Stimulated activated naive CD4-positive, alpha-beta T cell (primary cell): ENCODE data around the gene PREPL.
"Not testable (repeated sequence)": the region's sequence is repeated elsewhere in the genome, so short reads cannot be mapped to it uniquely, and the experiment has no call there.

Source experiments
- DNase-seq, 6 experiments: peaks; one replicate each; lab custom pipeline; 2025; lab: John Stamatoyannopoulos, UW

The PREPL gene

DNA sequence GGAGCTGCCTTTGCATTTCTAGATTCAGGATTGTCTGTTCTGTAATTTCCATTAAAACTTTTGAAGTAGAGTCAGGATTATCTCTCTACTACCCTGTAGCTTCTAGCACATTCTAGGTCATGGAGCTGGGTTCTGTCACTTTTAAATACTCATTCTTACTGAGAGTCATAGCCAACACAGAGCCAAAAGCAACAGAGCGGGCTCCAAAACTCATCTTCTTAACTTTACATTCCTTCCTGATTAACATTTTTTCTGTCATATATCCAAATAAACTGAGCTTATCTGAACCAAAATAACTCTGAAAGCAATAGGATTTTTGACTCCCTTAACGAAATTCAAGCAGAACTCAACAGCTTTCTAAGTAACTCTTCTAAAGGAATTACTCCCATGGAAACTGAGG, 12.9 kb downstream of the PREPL start:
- no peak for DNase-seq

- DNase-seq = no peak
Measured at GRCh38 chr2:44347526-44347925, 13.8 kb downstream of the PREPL start.

DNA sequence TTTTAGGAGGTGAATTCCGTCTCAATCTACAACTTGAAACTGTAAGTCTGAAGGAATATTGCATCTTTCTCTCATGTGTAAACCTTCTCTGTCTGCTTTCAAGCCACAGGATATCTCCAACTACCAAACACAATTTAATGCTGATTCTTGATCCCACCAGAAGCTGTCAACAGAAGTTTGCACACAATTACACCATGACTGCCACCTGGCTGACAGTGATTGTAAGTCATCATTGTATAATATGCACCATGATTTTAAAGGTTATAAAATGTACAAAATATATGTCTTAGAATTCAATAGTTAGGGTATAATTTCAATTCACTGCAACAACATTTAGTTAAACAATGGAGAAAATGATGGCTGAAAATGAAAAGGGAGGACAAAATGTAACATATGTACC, 18.4 kb downstream of the PREPL start:
- DNase-seq = peak in 4 of 6 experiments; percentile 11 to 42 (median 26)

DNA sequence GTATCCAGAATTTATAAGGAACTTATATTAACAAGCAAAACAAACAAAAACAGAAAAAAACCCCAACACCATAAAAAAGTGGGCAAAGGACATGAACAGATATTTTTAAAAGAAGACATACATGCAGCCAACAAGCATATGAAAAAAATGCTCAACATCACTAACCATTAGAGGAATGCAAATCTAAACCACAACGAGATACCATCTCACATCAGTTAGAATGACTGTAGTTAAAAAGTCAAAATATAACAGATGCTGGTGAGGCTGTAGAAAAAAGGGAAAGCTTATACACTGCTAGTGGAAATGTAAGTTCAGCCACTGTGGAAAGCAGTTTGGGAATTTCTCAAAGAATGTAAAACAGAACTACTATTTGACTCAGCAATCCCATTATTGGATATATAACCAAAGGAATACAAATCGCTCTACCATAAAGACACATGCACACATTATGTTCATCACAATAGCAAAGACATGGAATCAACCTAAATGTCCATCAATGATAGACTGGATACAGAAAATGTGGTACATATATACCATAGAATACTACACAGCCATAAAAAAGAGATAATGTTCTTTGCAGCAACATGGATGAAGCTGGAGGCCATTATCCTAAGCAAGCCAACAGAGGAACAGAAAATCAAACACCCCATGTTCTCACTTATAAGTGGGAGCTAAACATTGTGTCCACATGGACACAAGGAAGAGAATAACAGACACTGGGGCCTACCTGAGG, 25.3 kb downstream of the PREPL start:
- no peak for DNase-seq

DNA sequence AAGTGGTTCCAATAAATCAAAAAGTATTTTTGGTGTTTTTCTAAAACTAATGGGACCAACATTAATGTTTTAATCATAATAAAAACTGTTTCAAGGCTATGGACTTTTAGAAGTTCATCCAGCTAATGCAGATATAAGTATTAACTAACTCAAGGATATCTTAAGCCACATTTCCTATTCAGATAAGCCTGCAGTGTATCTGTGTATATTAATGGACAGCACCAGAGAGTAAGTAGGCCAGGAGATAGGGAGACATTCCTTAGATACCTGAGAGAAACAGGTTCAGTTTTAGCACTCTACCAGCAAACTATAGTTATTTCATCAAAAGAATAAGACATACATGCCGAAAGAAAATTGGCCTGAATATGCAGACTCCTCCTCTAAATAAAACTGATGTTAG, 27.3 kb downstream of the PREPL start:
- DNase-seq = no peak

- DNase-seq = no peak
Measured at GRCh38 chr2:44330801-44331200, 30.5 kb downstream of the PREPL start.

DNA sequence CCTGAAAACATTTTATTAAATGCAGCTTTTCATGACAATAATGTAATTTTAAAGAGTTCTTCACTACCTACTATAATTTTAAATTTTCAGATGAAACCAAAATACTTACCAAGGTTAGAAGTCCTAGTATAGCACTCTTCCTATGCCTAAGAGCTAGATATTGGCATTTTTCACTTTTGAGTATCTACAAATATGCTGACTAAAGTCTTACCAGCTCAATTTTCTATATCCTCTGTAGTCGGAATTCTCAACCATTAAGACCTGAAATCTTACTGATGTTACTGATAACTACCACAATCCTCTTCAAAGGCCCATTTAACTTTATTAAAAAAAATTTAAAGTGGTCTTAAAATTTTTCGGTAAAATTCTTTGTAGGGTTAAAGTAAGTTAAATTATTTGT, 32.0 kb downstream of the PREPL start:
- DNase-seq = no peak

GRCh38 chr2:44328750-44329149, 32.5 kb downstream of the PREPL start:
- DNase-seq = no peak

GRCh38 chr2:44326548-44327264, 34.6 kb downstream of the PREPL start:
- DNase-seq = no peak

DNA sequence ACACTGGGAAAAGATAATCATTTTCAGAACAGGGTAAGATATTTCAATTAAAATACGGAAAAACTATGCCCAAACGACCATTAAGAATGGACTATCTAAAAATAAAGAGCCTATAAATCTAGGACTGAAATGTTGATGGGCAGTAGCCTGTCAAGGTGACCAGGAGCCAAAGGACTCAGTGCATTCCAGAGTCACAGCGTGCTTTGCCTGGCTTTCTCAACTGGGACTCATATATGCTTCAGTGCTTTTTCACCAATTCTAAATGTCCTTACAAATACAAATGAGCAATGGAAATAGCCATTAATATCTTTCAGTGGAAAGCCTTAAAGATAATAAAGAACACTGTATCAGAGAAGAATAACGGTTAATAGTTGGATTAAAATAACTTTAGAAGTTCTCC, 35.4 kb downstream of the PREPL start:
- DNase-seq = no peak

- no peak for DNase-seq
Measured at GRCh38 chr2:44324971-44325426, 36.3 kb downstream of the PREPL start.

DNA sequence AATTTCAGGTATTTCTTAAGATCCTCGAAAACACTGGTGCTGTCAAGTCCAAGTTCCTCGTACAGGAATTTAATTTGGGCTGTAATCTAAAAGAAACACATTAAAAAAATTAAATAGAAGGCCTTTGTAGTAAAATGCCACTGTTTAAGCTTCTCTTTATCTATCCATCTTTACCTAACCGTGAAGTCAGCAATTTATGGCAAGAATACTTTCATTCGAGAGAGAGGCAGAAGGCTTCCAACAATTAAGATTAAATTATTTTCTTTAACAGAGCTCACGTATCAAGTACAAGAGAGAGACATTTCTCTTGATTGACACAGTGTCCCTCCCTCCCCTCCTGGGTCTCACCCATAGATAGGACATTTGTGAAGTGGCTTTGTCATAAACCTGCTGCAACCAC, 39.9 kb downstream of the PREPL start:
- DNase-seq = no peak

DNA sequence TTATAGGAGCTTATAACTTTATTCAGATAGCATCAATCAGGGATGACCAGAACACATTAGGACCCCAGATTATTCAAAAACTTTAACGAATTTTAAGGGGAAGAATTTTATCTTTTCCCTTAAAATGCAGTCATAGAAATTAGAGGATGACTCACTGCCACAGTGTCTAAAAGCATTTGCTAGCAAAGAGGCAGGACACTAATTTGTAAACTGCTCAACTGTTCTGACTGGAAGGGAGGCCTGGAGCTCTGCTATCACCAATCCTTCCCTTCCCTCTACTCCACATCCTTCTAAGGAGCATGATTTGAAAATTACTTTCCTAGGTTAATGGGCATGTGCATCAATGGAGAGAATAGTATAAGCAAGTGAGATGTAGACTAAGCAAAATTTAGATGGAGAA, 40.5 kb downstream of the PREPL start:
- DNase-seq = no peak

- DNase-seq = no peak
Measured at GRCh38 chr2:44315945-44316344, 45.3 kb downstream of the PREPL start.

- DNase-seq = no peak
Measured at GRCh38 chr2:44314362-44314761, 46.9 kb downstream of the PREPL start.

DNA sequence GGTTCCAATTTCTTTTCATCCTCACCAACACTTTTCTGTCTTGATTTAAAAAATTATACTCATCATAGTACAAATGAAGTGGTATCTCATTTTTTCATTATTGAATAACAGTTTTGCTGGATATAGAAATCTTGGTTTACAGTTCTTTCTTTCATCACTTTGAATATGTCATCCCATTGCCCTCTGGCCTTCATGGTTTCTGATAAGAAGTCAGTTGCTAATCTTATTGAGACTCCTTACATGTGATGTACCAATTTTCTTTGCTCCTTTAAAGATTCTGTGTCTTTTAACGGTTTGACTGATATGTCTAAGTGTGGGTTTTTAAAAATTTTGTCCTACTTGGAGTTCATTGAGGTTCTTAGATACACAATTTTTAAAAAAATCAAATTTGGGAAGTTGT, 51.0 kb downstream of the PREPL start:
- DNase-seq = no peak

- no peak for DNase-seq
Measured at GRCh38 chr2:44305882-44306281, 55.4 kb downstream of the PREPL start.

- DNase-seq = no peak
Measured at GRCh38 chr2:44304258-44304657, 57.0 kb downstream of the PREPL start.

- not testable (repeated sequence) for DNase-seq
Measured at GRCh38 chr2:44303766-44304165, 57.5 kb downstream of the PREPL start.

DNA sequence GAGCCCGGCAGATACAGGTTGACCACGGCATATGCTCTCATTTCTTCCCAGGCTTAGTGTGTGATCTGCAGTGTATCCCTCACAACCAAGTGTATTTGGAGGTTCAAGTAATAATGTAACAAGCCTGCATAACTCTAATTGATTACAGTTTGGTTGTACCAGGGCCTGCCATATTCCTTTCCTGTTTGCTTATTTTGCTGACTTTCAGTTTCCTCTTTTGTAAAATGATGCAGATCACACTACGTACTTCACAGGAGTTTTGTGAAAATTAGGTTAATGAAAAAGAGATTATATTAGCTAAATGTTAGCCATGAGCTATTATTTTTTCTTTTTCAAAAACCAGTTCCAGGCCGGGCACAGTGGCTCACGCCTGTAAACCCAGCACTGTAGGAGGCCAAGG, 60.2 kb downstream of the PREPL start:
- DNase-seq = no peak

DNA sequence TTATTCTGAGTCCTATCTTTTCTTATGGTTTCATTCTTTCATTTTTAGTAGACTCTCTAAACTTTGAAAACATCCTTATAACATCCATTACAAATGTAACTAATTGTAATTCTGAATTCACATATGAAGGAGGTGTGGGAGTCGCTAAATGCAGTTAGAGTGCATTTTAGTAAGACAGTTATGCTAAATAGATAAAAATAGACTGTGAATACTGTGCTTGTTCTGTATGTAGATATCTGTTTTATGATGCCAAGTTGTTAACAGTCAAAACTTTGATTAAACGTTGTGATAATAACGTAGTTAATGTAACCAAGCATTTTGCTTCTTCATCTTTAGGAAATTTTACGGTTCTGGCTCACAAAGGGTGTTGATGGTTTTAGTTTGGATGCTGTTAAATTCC, 61.7 kb downstream of the PREPL start:
- DNase-seq = no peak

DNA sequence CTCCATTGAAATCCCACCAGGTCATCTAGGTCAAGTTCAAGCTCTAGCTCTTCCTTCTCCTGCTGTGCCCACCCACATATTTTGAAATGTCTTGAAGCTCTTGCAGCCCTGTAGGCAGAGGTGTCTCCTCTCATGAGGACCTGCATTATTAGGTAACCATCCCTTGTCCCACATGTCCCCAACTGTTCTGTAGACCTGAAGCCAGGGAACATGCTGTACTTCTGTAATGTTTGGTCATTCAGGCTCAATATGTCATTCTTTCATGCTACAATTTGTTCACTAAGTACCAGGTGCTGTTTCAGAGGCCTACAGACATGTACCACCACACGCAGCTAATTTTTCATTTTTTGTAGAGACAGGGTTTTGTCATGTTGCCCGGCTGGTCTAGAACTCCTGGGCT, 63.9 kb downstream of the PREPL start:
- no peak for DNase-seq

- DNase-seq = no peak
Measured at GRCh38 chr2:44296653-44297052, 64.6 kb downstream of the PREPL start.
